Endothelial cell of coronary artery (primary cell): ENCODE measurements around the gene NDUFB5. TPM values are rescaled to one million over a fixed set of nuclear protein-coding genes. Genes with fewer than 3 reads are reported as not detected.

Experiments
- total RNA-seq: library from RNA; depleted of rRNA; stranded (reverse); fragments of >200 nt; gene quantifications from 2 replicates; pipeline ENCODE4 v1.2.3, GENCODE V29; 2014

Gene NDUFB5
- 116 and 137 TPM in 2 replicates for total RNA-seq

GRCh38 chr3:179604321-179605078 lies at the start of gene NDUFB5, which contains the start of gene MRPL47:
NDUFB5 (plus strand) TSS chr3:179604794; CDS start chr3:179604816, 22 bp downstream.
MRPL47 (minus strand) TSS chr3:179604638; CDS start chr3:179604624, 14 bp downstream.

DNA sequence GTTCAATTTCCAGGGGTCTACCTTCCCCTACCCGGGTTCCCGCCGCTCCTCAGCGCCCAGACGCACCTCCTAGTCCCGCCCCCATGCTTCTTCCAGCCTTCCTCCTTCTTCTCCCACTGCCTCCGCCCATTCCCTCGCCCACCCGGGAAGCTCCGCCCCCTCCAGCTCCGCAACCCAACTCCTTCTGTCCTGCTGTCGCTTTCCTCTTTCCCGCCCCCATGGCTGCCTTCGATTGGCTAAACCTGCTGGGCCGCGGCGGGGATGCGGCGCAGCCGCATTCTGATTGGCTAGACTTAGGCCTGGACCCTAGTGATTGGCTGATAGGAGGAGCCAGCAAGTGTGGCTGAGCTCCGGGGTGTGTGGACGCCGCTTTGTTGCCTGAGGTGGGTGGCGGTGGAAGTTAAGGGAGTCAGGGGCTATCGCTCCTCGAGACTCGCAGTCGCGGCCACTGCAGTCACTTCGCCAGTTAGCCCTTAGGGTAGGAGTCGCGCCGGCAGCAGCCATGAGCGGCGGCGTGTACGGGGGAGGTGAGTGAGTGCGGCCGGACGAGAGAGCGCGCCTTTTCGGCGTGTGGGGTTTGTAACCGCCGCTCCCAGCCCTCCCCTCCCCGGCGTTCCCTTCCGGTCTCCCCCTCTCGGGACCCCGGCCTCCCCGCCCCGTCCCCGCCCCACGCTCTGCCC lies 41.9 kb upstream of the NDUFB5 start, which contains the start of gene ACTL6A:
TSS of gene ACTL6A (plus strand) at position 336 of the 680 bp plus-strand sequence. CDS start at position 503, 167 bp downstream.

DNA sequence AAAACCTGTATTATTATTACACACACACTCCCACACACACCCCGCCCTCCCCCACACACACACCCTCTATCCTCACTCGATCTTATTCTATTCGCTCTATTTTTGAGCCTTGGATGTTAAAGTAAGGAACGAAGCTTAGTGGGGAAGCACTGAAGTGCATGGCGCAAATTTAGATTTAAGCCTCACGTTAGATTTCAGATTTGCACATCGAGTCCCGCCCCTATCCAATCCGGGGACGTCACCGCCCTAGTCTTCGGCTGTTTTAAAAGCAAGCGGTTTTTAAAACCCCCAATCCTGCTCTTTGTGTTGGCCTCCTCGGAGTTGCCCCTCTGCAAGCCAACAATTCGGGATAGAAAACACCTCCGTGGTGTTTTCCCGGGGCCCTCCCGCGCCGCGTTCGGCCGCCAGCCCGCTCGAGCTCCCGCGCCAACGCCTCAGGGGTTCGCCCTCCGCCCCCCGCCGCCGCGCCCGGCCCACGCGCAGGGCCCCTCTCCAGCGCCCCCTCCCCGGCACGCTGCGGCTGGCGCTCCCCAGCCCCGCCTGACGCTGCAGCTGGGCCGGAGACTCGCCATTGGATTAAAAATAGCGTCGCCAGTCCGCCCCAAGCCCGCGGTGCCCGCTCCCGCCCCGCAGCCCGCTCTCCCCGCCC lies 48.0 kb downstream of the NDUFB5 start, which contains the start of gene USP13:
TSS of gene USP13 (plus strand) at position 594 of the 649 bp plus-strand sequence. CDS start 186 bp downstream, outside the sequence.

Other genes starting within 250 kb of the NDUFB5 start
- gene GNB4, start 153.3 kb upstream of the NDUFB5 start, total RNA-seq, result 56.2 and 71.5 TPM in 2 replicates
- 61.6 and 69.7 TPM in 2 replicates for gene ACTL6A, start 41.9 kb upstream of the NDUFB5 start, total RNA-seq
- gene MRPL47, start 156 bp upstream of the NDUFB5 start, total RNA-seq, result 29.6 and 39.9 TPM in 2 replicates
- gene USP13, start 48.2 kb downstream of the NDUFB5 start, total RNA-seq, result 7.7 and 8.0 TPM in 2 replicates